WTC11 (cell line): ENCODE data around the gene KCNJ14. TPM values are rescaled to one million over a fixed set of nuclear protein-coding genes. Genes with fewer than 3 reads are reported as not detected.

ENCODE experiments used
- ATAC-seq: fragments of 200-7000 bp; cut with Tn5 transposase; 2 replicates; pipeline ENCODE4 v1.10.0; 2021; ENCODE audit warnings: mild to moderate bottlenecking, moderate library complexity
- CTCF ChIA-PET: fragments of 300-600 bp; sonication (Branson Sonifier 250); formaldehyde crosslinking; loops from one replicate; lab custom pipeline; 2021; ENCODE audit warnings: antibody characterized with exemption; lab: Charles Lee
- POLR2A ChIA-PET: fragments of 350-600 bp; sonication (Branson Sonifier 250); formaldehyde crosslinking; loops from one replicate; lab custom pipeline; 2021; ENCODE audit warnings: antibody characterized with exemption; lab: Charles Lee
- DNase-seq: peaks from one replicate; pipeline ENCODE4 v3.0.0; 2021; ENCODE audit warnings: low spot score
- H3K27ac Mint-ChIP-seq: 2 replicates; pipeline ENCODE4 v1.8.0; 2021; ENCODE audit warnings: mixed read lengths
- H3K27me3 Mint-ChIP-seq: 2 replicates; pipeline ENCODE4 v1.8.0; 2021; ENCODE audit warnings: low read depth, mild to moderate bottlenecking, moderate library complexity, mixed read lengths
- H3K36me3 Mint-ChIP-seq: 2 replicates; pipeline ENCODE4 v1.8.0; 2021; ENCODE audit warnings: mixed read lengths
- H3K4me1 Mint-ChIP-seq: 2 replicates; pipeline ENCODE4 v1.8.0; 2022; ENCODE audit warnings: mixed read lengths
- H3K4me3 Mint-ChIP-seq: 2 replicates; pipeline ENCODE4 v1.8.0; 2021; ENCODE audit warnings: mild to moderate bottlenecking, moderate library complexity, mixed read lengths
- H3K9me3 Mint-ChIP-seq: 2 replicates; pipeline ENCODE4 v1.8.0; 2021; ENCODE audit warnings: mixed read lengths
- ARID4B ChIP-seq: sonication (generic); formaldehyde crosslinking; IDR thresholded peaks from 2 replicates; pipeline ENCODE4 v1.8.0; 2023; ENCODE audit warnings: missing genetic modification reagents, mild to moderate bottlenecking, borderline replicate concordance
- CREB1 ChIP-seq: sonication (generic); formaldehyde crosslinking; IDR thresholded peaks from 2 replicates; pipeline ENCODE4 v1.8.0; 2023; ENCODE audit warnings: mild to moderate bottlenecking, missing genetic modification reagents
- CREM ChIP-seq: sonication (generic); formaldehyde crosslinking; IDR thresholded peaks from 2 replicates; pipeline ENCODE4 v1.8.1; 2022; ENCODE audit warnings: mild to moderate bottlenecking, missing genetic modification reagents, moderate library complexity
- FOXP1 ChIP-seq: sonication (generic); formaldehyde crosslinking; IDR thresholded peaks from 2 replicates; pipeline ENCODE4 v1.8.0; 2022; ENCODE audit warnings: missing genetic modification reagents, mild to moderate bottlenecking, moderate library complexity, borderline replicate concordance
- IRF2 ChIP-seq: sonication (generic); formaldehyde crosslinking; IDR thresholded peaks from 2 replicates; pipeline ENCODE4 v1.8.0; 2022; ENCODE audit warnings: low read depth, missing genetic modification reagents, borderline replicate concordance
- RELA ChIP-seq: sonication (generic); formaldehyde crosslinking; IDR thresholded peaks from 2 replicates; pipeline ENCODE4 v1.8.1; 2022; ENCODE audit warnings: missing genetic modification reagents, mild to moderate bottlenecking, borderline replicate concordance
- RORB ChIP-seq: fragments of 250-450 bp; sonication (Bioruptor Pico); IDR thresholded peaks from 2 replicates; pipeline ENCODE4 v1.9.0; 2021; ENCODE audit warnings: mild to moderate bottlenecking
- SMAD3 ChIP-seq: sonication (generic); formaldehyde crosslinking; IDR thresholded peaks from 2 replicates; pipeline ENCODE4 v1.8.0; 2022; ENCODE audit warnings: missing genetic modification reagents, mild to moderate bottlenecking, borderline replicate concordance
- total RNA-seq: library from RNA; stranded (reverse); gene quantifications from 3 replicates; pipeline ENCODE4 v1.2.3, GENCODE V29; 2021
- TF ChIP-seq, protein P1 (sequence below): sonication (generic); formaldehyde crosslinking; IDR thresholded peaks from 2 replicates; pipeline ENCODE4 v1.8.0; 2023; ENCODE audit warnings: missing genetic modification reagents
- TF ChIP-seq, protein P2 (sequence below): sonication (generic); formaldehyde crosslinking; IDR thresholded peaks from 2 replicates; pipeline ENCODE4 v1.8.0; 2022; ENCODE audit warnings: mild to moderate bottlenecking, missing genetic modification reagents
- TF ChIP-seq, protein P3 (sequence below): sonication (generic); formaldehyde crosslinking; conservative IDR thresholded peaks from 2 replicates; pipeline ENCODE4 v1.8.1; 2023; ENCODE audit warnings: mild to moderate bottlenecking, low read depth, missing genetic modification reagents, moderate library complexity

The KCNJ14 gene
- total RNA-seq, 1 experiment from 2014 or later: 1.4 TPM

- ATAC-seq (no peak), DNase-seq (no peak)
- Mint-ChIP-seq H3K27me3 (peaks cover 3% of the 10 kb centered on the region; the same call in 1 of the 2 replicates), H3K36me3 (no peaks in the 10 kb centered on the region; the same call in 1 of the 2 replicates), H3K27ac (no peak overlapping the region), H3K9me3 (no peaks in the 10 kb centered on the region), H3K4me1 (peaks cover 14% of the 10 kb centered on the region), H3K4me3 (no peak overlapping the region)
- ChIA-PET CTCF (interaction anchor here (1.2 to 9.5 kb wide), 2 partner anchors 15 to 77 kb away, joined by 6 to 297 read pairs; no protein-coding TSS in a partner anchor), POLR2A (no interaction called here)
- TF ChIP-seq CREB1 (CRISPR knock-in tag) (no peak), CREM (CRISPR knock-in tag) (no peak), SMAD3 (no peak)
- TF ChIP-seq, protein P1, sequence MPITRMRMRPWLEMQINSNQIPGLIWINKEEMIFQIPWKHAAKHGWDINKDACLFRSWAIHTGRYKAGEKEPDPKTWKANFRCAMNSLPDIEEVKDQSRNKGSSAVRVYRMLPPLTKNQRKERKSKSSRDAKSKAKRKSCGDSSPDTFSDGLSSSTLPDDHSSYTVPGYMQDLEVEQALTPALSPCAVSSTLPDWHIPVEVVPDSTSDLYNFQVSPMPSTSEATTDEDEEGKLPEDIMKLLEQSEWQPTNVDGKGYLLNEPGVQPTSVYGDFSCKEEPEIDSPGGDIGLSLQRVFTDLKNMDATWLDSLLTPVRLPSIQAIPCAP: no peak
- TF ChIP-seq, protein P2, sequence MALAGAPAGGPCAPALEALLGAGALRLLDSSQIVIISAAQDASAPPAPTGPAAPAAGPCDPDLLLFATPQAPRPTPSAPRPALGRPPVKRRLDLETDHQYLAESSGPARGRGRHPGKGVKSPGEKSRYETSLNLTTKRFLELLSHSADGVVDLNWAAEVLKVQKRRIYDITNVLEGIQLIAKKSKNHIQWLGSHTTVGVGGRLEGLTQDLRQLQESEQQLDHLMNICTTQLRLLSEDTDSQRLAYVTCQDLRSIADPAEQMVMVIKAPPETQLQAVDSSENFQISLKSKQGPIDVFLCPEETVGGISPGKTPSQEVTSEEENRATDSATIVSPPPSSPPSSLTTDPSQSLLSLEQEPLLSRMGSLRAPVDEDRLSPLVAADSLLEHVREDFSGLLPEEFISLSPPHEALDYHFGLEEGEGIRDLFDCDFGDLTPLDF (CRISPR knock-in tag): no peak
- TF ChIP-seq, protein P3, sequence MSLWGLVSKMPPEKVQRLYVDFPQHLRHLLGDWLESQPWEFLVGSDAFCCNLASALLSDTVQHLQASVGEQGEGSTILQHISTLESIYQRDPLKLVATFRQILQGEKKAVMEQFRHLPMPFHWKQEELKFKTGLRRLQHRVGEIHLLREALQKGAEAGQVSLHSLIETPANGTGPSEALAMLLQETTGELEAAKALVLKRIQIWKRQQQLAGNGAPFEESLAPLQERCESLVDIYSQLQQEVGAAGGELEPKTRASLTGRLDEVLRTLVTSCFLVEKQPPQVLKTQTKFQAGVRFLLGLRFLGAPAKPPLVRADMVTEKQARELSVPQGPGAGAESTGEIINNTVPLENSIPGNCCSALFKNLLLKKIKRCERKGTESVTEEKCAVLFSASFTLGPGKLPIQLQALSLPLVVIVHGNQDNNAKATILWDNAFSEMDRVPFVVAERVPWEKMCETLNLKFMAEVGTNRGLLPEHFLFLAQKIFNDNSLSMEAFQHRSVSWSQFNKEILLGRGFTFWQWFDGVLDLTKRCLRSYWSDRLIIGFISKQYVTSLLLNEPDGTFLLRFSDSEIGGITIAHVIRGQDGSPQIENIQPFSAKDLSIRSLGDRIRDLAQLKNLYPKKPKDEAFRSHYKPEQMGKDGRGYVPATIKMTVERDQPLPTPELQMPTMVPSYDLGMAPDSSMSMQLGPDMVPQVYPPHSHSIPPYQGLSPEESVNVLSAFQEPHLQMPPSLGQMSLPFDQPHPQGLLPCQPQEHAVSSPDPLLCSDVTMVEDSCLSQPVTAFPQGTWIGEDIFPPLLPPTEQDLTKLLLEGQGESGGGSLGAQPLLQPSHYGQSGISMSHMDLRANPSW (CRISPR knock-in tag): no peak
Measured at GRCh38 chr19:48507911-48508439, 52.6 kb downstream of the KCNJ14 start.

DNA sequence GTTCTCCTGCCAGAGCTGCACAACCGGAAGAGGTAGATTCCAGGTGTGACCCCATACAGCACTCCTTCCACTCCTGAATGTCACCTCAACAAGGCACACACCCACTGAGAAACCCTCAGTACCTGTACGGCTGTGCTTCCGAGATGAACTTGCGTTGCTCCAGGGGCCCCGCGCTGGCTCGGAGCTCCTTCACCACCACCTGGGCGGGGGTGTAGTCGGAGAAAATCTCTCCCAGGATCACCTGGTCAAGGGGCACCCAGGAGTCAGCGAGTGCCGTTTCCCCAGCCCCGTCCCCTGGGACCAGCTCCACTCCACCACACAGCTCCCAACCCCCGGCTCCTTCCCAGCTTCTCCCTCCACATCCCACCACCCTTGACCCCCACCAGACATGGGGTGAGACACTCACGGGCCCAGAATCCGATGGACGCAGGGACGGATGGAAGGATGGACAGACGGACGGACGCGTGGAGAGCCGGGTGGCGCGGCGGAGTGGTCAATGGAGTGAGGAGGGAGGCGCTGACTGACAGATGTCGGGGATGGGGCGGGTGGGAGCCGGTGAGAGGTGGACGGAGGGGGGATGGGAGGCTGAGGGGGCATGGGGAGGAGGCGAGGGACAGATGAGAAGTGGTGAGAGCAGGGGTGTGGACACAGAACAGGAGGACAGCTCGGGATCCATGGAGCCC lies 53.5 kb downstream of the KCNJ14 start:
- Mint-ChIP-seq H3K27me3 (peaks cover 3% of the 10 kb centered on the region; the same call in 1 of the 2 replicates), H3K4me1 (peaks cover 10% of the 10 kb centered on the region), H3K9me3 (no peaks in the 10 kb centered on the region), H3K4me3 (no peak overlapping the region), H3K36me3 (no peaks in the 10 kb centered on the region; the same call in 1 of the 2 replicates)
- no peak for ATAC-seq
- POLR2A ChIA-PET: interaction anchor here (0.6 kb wide), 1 partner anchor 182 kb away, joined by 4 read pairs; no protein-coding TSS in a partner anchor
- CTCF ChIA-PET: interaction anchor here (0.8 to 9.5 kb wide), 3 partner anchors 76 to 100 kb away, joined by 3 to 297 read pairs (median 5); no protein-coding TSS in a partner anchor
- TF ChIP-seq IRF2 (CRISPR knock-in tag): no peak
- TF ChIP-seq FOXP1 (CRISPR knock-in tag): no peak
- TF ChIP-seq ARID4B: no peak
- TF ChIP-seq RELA (CRISPR knock-in tag): no peak
- TF ChIP-seq RORB: no peak
- TF ChIP-seq, all 79 proteins: peak for 0
- H3K27ac Mint-ChIP-seq: no peak overlapping the region
- no peak for DNase-seq
